HG03045 (cell line): ENCODE measurements around the gene LSM2.

Source experiments
- ATAC-seq: cut with Tn5 transposase; IDR thresholded peaks from one replicate; pipeline ENCODE4 v1.9.1; 2021; ENCODE audit warnings: mild to moderate bottlenecking, moderate library complexity; ENCODE audit not compliant: unreplicated experiment

Gene LSM2

GRCh38 chr6:31758281-31758680 lies 48.5 kb downstream of the LSM2 start:
- ATAC-seq: no peak

DNA sequence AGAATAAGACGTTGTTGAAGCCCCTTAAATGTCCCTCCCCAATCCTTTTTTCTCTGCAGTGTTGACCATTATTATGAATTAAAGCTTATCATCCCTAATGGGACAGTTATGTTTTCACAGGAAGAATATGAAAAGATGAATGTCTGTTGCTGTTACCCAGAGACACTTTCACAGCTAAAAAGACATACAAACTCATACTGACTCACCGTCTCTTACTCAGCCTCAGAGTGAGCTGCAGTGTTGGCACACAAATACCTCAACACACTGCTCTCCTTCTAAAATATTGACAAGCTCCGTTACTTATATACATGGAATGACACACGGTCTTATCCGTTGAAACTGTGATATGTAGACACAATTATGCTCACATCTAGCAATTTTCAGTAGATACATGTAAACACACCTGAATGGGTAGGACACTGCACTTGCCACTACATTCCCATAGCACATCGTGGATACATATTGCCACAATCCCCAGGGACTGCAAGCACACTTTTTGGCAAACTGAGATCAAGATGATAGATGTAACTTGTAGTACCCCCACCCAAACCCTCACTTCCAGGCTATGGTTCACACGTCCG lies 53.9 kb downstream of the LSM2 start:
- ATAC-seq: no peak

DNA sequence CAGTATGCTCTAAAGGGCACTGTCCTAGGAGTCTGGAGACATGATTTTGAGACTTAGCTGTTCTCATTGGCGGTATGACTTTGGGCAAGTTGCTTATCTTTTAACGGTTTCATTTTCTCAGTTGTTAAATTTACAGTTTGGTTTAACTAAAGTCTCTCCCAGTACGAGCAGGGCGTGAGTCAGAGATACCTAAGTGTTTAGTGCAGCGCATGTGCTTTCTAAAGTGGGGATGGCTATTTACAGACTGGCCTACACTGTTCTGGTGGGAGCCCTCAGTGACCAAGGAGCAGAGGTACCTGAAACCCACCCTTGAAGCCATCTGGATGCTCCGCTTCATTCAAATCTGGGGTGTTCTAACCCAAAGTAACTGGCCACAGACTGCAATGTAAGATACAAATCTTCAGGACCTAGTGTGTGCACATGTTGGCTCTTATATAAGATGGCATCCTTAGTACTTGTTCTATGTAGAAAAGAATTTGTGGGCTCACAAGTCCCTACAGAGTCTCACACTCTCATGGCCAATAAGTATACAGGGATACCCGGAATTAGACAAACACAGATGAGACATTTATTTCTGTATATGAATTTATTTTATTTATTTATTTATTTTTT lies 56.2 kb downstream of the LSM2 start:
- ATAC-seq: no peak

- no peak for ATAC-seq
Measured at GRCh38 chr6:31749301-31750036, 57.3 kb downstream of the LSM2 start.
